Upper lobe of left lung (tissue), 6 donors: ENCODE results near the gene TTYH3. TPM values are rescaled to one million over a fixed set of nuclear protein-coding genes. Genes with fewer than 3 reads are reported as not detected.

Experiments
- ATAC-seq, 2 donors: fragments of 200-7000 bp; cut with Tn5 transposase; one replicate each; pipeline ENCODE4 v1.9.1; 2022; ENCODE audit warnings: mild to moderate bottlenecking in 2 of 2, moderate library complexity in 2 of 2; ENCODE audit not compliant: low FRiP score in 2 of 2
- DNase-seq, 2 donors: peaks; one replicate each; pipeline ENCODE4 v3.0.0-alpha.2; 2019 to 2020
- H3K27ac ChIP-seq, 4 donors: fragments of 200-600 bp; sonication (generic); one replicate each; pipeline ENCODE4 v1.5.1; 2016 to 2019
- H3K27me3 ChIP-seq, 4 donors: fragments of 200-600 bp; sonication (generic); one replicate each; pipeline ENCODE4 v1.5.1; 2017 to 2019
- H3K36me3 ChIP-seq, 4 donors: fragments of 200-600 bp; sonication (generic); one replicate each; pipeline ENCODE4 v1.5.1; 2016 to 2019
- H3K4me1 ChIP-seq, 4 donors: fragments of 200-600 bp; sonication (generic); one replicate each; pipeline ENCODE4 v1.5.1; 2018 to 2019
- H3K4me3 ChIP-seq, 4 donors: fragments of 200-600 bp; sonication (generic); one replicate each; pipeline ENCODE4 v1.5.1; 2017 to 2019; ENCODE audit warnings: mild to moderate bottlenecking in 2 of 4, moderate library complexity in 1 of 4
- H3K9me3 ChIP-seq, 4 donors: fragments of 200-600 bp; sonication (generic); one replicate each; pipeline ENCODE4 v1.5.1; 2018 to 2019
- EP300 ChIP-seq, 4 donors: sonication (generic); formaldehyde crosslinking; IDR thresholded peaks; one replicate each; pipeline ENCODE4 v1.5.1; 2017; ENCODE audit warnings: antibody characterized with exemption in 4 of 4, control low read depth in 2 of 4
- POLR2A ChIP-seq, 4 donors: fragments of 450-650 bp; IDR thresholded peaks; one replicate each; pipeline ENCODE4 v1.5.1; 2016 to 2017; ENCODE audit warnings: antibody characterized with exemption in 4 of 4, mild to moderate bottlenecking in 2 of 4
- POLR2AphosphoS5 ChIP-seq, 2 donors: sonication (generic); formaldehyde crosslinking; IDR thresholded peaks; one replicate each; pipeline ENCODE4 v1.5.1; 2017; ENCODE audit warnings: antibody characterized with exemption in 2 of 2
- WGBS, 2 donors: methylation state at CpG; one replicate each; pipeline ENCODE4 v1.1.5; 2017 to 2018; 5-methylcytosine and 5-hydroxymethylcytosine counted together
- total RNA-seq, 6 donors: library from RNA; depleted of rRNA in 4 of 6; stranded (reverse); fragments of >200 nt in 4 of 6; gene quantifications; one replicate each; pipeline versions ENCODE4 v1.1.0 to v1.2.1, GENCODE V29; 2016 to 2021
- TF ChIP-seq, protein P1 (sequence below), 6 experiments: fragments of 450-650 bp in 4 of 6; fragments of 200-600 bp in 2 of 6; sonication (generic) in 2 of 6; IDR thresholded peaks; one replicate each; pipeline ENCODE4 v1.5.1; 2016 to 2019; ENCODE audit warnings: antibody characterized with exemption in 6 of 6
- donor health status: DM: no; HTN: no; CAD: no; lungs with moderate emphysema.
- donor health status: DM: no; HTN: yes; CAD: no; lungs with severe emphysema.

The TTYH3 gene
- total RNA-seq, 6 donors from 2014 or later: 16.5 to 69.6 (median 58.1) TPM

DNA sequence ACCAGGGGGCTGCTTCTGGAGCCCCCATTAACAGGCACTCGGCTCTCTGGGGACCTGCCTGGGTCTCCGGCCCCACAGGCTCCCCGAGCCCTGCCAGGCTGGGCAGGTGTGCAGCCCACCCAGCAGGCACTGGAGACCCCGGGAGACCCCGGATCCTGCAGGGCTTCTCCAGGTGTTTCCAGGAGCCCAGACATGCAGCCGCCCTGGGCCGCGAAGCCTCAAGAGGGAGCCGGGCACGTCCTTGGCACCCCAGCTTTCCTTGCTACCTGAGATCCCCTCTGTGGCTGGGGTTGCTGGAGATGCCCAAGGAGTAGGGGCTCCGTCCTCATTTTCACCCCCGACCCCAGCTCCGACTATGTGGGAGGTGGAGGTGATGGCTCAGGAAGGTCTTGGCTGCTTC is 48.5 kb downstream of the TTYH3 start:
- TF ChIP-seq POLR2AphosphoS5 (IDR thresholded peaks at IDR 0.05): no peak
- TF ChIP-seq, protein P1, sequence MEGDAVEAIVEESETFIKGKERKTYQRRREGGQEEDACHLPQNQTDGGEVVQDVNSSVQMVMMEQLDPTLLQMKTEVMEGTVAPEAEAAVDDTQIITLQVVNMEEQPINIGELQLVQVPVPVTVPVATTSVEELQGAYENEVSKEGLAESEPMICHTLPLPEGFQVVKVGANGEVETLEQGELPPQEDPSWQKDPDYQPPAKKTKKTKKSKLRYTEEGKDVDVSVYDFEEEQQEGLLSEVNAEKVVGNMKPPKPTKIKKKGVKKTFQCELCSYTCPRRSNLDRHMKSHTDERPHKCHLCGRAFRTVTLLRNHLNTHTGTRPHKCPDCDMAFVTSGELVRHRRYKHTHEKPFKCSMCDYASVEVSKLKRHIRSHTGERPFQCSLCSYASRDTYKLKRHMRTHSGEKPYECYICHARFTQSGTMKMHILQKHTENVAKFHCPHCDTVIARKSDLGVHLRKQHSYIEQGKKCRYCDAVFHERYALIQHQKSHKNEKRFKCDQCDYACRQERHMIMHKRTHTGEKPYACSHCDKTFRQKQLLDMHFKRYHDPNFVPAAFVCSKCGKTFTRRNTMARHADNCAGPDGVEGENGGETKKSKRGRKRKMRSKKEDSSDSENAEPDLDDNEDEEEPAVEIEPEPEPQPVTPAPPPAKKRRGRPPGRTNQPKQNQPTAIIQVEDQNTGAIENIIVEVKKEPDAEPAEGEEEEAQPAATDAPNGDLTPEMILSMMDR (IDR thresholded peaks at IDR 0.05): no peak
- no peak for ATAC-seq
- H3K27me3 ChIP-seq: no peaks in the 10 kb centered on the region

DNA sequence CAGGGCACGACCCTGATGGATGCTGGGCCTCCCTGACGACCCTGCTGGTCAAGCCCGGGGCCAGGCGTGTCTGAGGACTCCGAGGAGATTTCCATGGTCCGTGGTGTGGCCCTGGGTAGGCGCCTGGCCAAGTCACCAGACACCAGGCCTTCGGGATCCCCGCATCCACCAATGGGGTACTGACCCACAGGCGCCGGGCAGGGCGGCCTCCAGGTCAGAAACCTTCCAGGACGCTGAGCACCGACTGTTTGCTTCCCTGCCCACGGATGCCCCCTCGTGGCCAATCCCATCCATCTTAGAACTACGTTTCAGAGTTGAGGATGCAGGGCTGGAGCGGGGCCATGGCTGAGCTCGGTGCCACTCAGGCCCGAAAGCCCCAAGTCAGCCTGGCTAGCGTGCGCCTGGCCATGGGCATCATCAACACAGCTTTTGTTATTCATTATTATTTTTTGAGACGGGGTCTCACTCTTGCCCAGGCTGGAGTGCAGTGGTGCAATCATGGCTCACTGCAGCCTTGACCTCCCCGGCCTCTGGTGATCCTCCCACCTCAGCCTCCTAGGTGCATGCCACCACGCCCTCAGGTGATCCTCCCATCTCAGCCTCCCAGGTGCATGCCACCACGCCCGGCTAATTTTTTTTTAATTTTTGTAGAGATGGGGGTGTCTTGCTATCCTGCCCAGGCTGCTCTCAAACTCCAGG is 49.2 kb downstream of the TTYH3 start:
- H3K4me3 ChIP-seq: no peak overlapping the region
- TF ChIP-seq POLR2AphosphoS5 (IDR thresholded peaks at IDR 0.05): no peak
- TF ChIP-seq, protein P1 (IDR thresholded peaks at IDR 0.05): peak; percentile 64 to 87 (median 78)
- H3K9me3 ChIP-seq: no peaks in the 10 kb centered on the region
- H3K27me3 ChIP-seq: no peaks in the 10 kb centered on the region
- peaks cover 0 to 6% (median 1%) of the 10 kb centered on the region in 4 donors for H3K4me1 ChIP-seq
- DNase-seq: peak; percentile 77 to 83
- no peaks in the 10 kb centered on the region for H3K36me3 ChIP-seq
- H3K27ac ChIP-seq: no peak overlapping the region
- WGBS, 2 donors: 45 to 48% methylated on average over 16 to 27 of the region's 27 CpGs
- ATAC-seq: peak; percentile 54 to 86

More for the DNA sequence above, 48.5 kb downstream of the TTYH3 start:
- no peaks in the 10 kb centered on the region for H3K9me3 ChIP-seq
- DNase-seq: peak in 1 of 2 donors; percentile 64
- no peak overlapping the region for H3K4me3 ChIP-seq
- H3K4me1 ChIP-seq: peaks cover 0 to 6% (median 1%) of the 10 kb centered on the region in 4 donors
- WGBS, 2 donors: 75% methylated on average over 7 of the region's 13 CpGs; no CpG with 5 or more reads in 1 of the 2 donors
- H3K27ac ChIP-seq: no peak overlapping the region
- H3K36me3 ChIP-seq: no peaks in the 10 kb centered on the region

DNA sequence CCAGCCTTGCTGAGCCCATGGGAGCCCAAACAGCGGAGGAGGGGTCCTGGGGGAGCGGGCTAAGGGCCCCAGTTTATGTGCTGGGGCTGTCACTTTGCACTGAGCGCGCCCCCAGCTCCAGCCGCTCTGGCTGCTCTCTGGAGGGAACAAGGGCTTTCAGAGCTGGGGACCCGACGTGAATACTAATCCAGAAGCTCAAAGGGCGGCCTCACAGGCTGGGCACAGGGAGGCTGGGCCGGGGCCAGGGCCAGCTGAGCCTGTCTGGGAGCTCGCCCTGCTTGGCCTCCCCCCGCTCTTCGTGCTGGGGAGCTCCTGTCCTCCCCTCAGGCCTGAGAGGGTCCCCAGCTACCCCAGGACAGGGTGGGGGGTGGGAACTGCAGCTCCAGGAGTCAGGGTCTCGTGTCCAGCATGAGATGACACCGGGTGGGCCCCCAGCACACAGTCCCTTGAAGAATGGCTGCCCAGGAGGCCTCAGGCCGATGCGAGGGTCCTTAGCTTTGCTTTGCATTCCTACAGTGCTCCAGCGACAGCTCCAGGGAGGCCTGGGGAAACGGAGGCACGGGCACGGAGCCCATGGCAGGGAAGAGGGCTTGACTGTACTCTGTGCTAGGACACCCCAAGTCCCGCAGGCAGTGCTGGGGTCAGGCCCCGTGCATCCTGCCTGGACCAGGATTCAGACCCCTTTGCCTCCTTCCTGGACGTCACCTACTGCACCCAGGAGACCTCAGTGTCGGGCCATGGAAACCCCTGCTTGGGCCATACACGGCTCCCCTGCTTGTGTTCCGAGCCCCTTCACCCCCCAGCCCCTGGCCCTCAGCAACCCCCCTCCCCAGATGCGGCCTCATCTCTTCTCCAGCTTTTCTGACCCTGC is 50.4 kb downstream of the TTYH3 start:
- Histone ChIP-seq H3K27ac (no peak overlapping the region), H3K4me1 (peaks cover 0 to 6% (median 1%) of the 10 kb centered on the region in 4 donors), H3K4me3 (no peak overlapping the region), H3K27me3 (peaks cover 0 to 6% (median 1%) of the 10 kb centered on the region in 4 donors), H3K36me3 (no peaks in the 10 kb centered on the region), H3K9me3 (no peaks in the 10 kb centered on the region)
- 84 to 87% methylated on average over 17 to 21 of the region's 27 CpGs for WGBS, 2 donors
- no peak for ATAC-seq
- DNase-seq: peak in 1 of 2 donors; percentile 68
- TF ChIP-seq POLR2A (IDR thresholded peaks at IDR 0.05): no peak
- TF ChIP-seq, protein P1 (IDR thresholded peaks at IDR 0.05): no peak
- TF ChIP-seq EP300 (IDR thresholded peaks at IDR 0.05): no peak
- no peak for TF ChIP-seq POLR2AphosphoS5 (IDR thresholded peaks at IDR 0.05)

DNA sequence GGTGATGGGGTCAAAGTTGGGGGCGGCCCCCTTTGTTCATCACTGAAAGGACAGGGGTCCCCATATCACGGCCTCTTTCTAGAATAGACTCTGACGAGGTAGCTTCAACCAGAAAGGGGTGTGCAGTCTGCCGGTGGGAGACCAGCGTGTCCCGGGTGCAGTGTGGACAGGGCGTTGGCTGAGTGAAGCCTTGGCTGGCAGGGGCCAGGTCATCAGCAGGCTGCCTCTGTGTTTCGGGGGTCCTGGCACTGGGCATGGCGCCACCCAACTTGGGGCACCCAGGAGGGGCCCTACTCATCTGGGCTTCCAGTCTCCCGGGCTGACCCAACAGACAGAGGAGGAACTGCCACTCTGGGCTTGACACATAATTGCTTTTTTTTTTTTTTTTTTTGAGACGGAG is 52.7 kb downstream of the TTYH3 start:
- H3K27ac ChIP-seq: no peak overlapping the region
- DNase-seq (no peak), ATAC-seq (no peak)
- H3K36me3 ChIP-seq: no peaks in the 10 kb centered on the region
- no peaks in the 10 kb centered on the region for H3K9me3 ChIP-seq
- TF ChIP-seq POLR2AphosphoS5 (IDR thresholded peaks at IDR 0.05) (no peak), EP300 (IDR thresholded peaks at IDR 0.05) (no peak), POLR2A (IDR thresholded peaks at IDR 0.05) (no peak)
- TF ChIP-seq, protein P1 (IDR thresholded peaks at IDR 0.05): no peak
- peaks cover 0 to 26% (median 18%) of the 10 kb centered on the region in 4 donors for H3K27me3 ChIP-seq
- no peak overlapping the region for H3K4me3 ChIP-seq
- peaks cover 16 to 28% (median 23%) of the 10 kb centered on the region in 4 donors for H3K4me1 ChIP-seq
- 85 to 91% methylated on average over 5 to 11 of the region's 11 CpGs for WGBS, 2 donors
